Uterus (tissue), 4 donors: ENCODE measurements around the gene ARL9. TPM values are rescaled to one million over a fixed set of nuclear protein-coding genes. Genes with fewer than 3 reads are reported as not detected.

Source experiments
- DNase-seq, 2 donors: peaks; one replicate each; pipeline ENCODE4 v3.0.0-alpha.2; 2019 to 2020
- H3K27ac ChIP-seq, 2 donors: fragments of 200-600 bp; sonication (generic); 1 replicate in 1 of 2; 2 replicates in 1 of 2; pipeline ENCODE4 v1.5.1; 2016 to 2018
- H3K27me3 ChIP-seq, 2 donors: fragments of 200-600 bp; sonication (generic); one replicate each; pipeline ENCODE4 v1.5.1; 2018 to 2019; ENCODE audit warnings: control low read depth in 1 of 2
- H3K36me3 ChIP-seq, 2 donors: fragments of 200-600 bp; sonication (generic); one replicate each; pipeline ENCODE4 v1.5.1; 2019; ENCODE audit warnings: control low read depth in 1 of 2
- H3K4me1 ChIP-seq, 2 donors: fragments of 200-600 bp; sonication (generic); one replicate each; pipeline ENCODE4 v1.5.1; 2018 to 2019; ENCODE audit warnings: control low read depth in 1 of 2
- H3K4me3 ChIP-seq, 2 donors: fragments of 200-600 bp; sonication (generic); 1 replicate in 1 of 2; 2 replicates in 1 of 2; pipeline ENCODE4 v1.5.1; 2018 to 2019; ENCODE audit warnings: mild to moderate bottlenecking in 1 of 2
- H3K9me3 ChIP-seq, 2 donors: fragments of 200-600 bp; sonication (generic); one replicate each; pipeline ENCODE4 v1.5.1; 2019; ENCODE audit warnings: control low read depth in 1 of 2
- POLR2A ChIP-seq, 2 donors: fragments of 450-650 bp; IDR thresholded peaks; one replicate each; pipeline ENCODE4 v1.6.1; 2016; ENCODE audit warnings: antibody characterized with exemption in 2 of 2, mild to moderate bottlenecking in 1 of 2, moderate library complexity in 1 of 2
- intact Hi-C: fragments of 100-400 bp; cut with DNase I; formaldehyde crosslinking; loops from one replicate; pipeline ENCODE4 v1.15.1; 2023; ENCODE audit warnings: low total_unique reads
- total RNA-seq, 4 donors: library from RNA; depleted of rRNA in 3 of 4; stranded (reverse); fragments of >200 nt in 3 of 4; gene quantifications; one replicate each; pipeline versions ENCODE4 v1.1.0 to v1.2.4, GENCODE V29; 2014 to 2023
- TF ChIP-seq, protein P1 (sequence below), 4 experiments: fragments of 200-600 bp in 2 of 4; fragments of 450-650 bp in 2 of 4; sonication (generic) in 2 of 4; IDR thresholded peaks; one replicate each; pipeline ENCODE4 v1.5.1; 2016 to 2019; ENCODE audit warnings: antibody characterized with exemption in 4 of 4, mild to moderate bottlenecking in 2 of 4, moderate library complexity in 1 of 4
- donor health status: DM: yes; HTN: yes; CAD: no.

Gene ARL9
- total RNA-seq, 4 donors from 2014 or later = 0.14 to 1.7 TPM; not detected in 2

DNA sequence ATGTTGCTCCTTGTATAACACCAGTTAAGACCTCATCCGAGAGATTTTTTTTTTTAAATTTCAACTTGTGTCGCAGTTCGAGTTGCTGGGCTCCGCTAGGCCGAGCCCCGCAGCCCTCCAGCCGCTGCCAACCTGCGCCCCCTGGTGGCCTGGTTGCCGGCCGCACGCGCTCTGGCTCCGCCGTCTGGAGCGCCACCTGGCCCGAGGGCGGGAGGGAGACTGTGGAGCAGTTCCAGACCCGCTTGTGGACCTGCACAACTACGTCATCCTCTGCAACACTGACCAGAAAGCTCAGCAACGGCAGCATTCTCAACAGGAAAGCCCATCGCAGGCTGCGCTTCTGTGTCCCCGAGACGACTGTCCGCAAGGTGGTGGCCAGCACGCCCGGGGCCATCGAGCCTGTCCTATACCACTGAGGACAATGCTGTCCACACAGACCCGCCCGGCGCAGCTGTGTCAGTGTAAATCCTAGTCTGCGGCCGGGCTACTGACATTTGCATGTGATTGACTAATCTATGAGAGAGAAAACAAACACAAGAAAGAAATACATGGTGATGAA, 39.1 kb downstream of the ARL9 start:
- intact Hi-C loops = no loop called here
- H3K4me3 ChIP-seq = peak overlapping the region in 1 of 2 donors; percentile 35
- H3K9me3 ChIP-seq = no peaks in the 10 kb centered on the region
- H3K27ac ChIP-seq = peak overlapping the region in 1 of 2 donors; percentile 64
- H3K4me1 ChIP-seq = no peaks in the 10 kb centered on the region
- no peaks in the 10 kb centered on the region for H3K27me3 ChIP-seq
- H3K36me3 ChIP-seq = no peaks in the 10 kb centered on the region
- TF ChIP-seq, protein P1, sequence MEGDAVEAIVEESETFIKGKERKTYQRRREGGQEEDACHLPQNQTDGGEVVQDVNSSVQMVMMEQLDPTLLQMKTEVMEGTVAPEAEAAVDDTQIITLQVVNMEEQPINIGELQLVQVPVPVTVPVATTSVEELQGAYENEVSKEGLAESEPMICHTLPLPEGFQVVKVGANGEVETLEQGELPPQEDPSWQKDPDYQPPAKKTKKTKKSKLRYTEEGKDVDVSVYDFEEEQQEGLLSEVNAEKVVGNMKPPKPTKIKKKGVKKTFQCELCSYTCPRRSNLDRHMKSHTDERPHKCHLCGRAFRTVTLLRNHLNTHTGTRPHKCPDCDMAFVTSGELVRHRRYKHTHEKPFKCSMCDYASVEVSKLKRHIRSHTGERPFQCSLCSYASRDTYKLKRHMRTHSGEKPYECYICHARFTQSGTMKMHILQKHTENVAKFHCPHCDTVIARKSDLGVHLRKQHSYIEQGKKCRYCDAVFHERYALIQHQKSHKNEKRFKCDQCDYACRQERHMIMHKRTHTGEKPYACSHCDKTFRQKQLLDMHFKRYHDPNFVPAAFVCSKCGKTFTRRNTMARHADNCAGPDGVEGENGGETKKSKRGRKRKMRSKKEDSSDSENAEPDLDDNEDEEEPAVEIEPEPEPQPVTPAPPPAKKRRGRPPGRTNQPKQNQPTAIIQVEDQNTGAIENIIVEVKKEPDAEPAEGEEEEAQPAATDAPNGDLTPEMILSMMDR (IDR thresholded peaks at IDR 0.05) = peak; percentile 86 to 98 (median 96)
- TF ChIP-seq POLR2A (IDR thresholded peaks at IDR 0.05) = no peak
- peak; percentile 88 to 93 for DNase-seq

DNA sequence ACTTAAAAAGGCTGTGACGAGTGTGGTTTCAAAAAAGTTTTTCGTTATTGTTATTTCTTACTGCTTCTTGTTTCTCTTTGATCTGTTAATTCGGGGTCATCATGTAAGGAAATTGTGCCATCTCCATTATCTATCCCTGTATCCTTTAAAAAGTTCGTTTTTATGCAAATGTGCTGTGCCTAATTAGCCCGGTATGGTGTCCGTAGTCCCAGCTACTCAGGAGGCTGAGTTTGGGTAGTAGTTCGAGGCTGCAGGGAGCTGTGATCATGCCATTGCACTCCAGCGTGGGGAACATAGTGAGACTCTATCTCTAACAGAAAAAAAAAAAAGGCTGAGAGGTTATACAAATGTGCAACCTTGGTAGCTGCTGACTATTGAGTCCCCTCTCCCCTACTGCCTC, 45.1 kb downstream of the ARL9 start:
- Histone ChIP-seq H3K4me1 (no peaks in the 10 kb centered on the region), H3K27me3 (no peaks in the 10 kb centered on the region), H3K27ac (no peak overlapping the region), H3K9me3 (no peaks in the 10 kb centered on the region), H3K4me3 (no peak overlapping the region), H3K36me3 (no peaks in the 10 kb centered on the region)
- intact Hi-C loops = no loop called here
- TF ChIP-seq, protein P1 (IDR thresholded peaks at IDR 0.05) = no peak
- TF ChIP-seq POLR2A (IDR thresholded peaks at IDR 0.05) = no peak
- DNase-seq = no peak

DNA sequence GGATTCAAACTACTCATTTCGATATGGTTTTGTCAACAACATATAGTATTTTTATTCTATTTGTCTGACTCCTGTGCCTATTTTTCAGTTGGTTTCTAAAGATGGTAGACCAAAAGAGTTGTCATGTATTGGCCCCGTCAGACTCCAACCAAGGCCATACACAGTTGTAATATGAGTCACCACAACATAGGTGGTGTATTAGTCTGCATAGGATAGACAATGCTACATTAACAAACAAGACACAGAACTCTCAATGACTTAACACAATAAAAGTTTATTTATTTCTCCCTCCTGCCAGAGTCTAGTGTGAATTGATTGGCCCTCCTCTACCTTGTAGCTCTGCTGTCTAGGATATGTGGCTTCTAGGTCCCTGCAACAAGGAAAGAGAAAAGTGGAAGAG, 45.9 kb downstream of the ARL9 start:
- Histone ChIP-seq H3K9me3 (no peaks in the 10 kb centered on the region), H3K27ac (no peak overlapping the region), H3K27me3 (no peaks in the 10 kb centered on the region), H3K4me3 (no peak overlapping the region), H3K36me3 (no peaks in the 10 kb centered on the region), H3K4me1 (no peaks in the 10 kb centered on the region)
- no peak for TF ChIP-seq POLR2A (IDR thresholded peaks at IDR 0.05)
- TF ChIP-seq, protein P1 (IDR thresholded peaks at IDR 0.05) = no peak
- DNase-seq = no peak
- intact Hi-C loops = no loop called here

DNA sequence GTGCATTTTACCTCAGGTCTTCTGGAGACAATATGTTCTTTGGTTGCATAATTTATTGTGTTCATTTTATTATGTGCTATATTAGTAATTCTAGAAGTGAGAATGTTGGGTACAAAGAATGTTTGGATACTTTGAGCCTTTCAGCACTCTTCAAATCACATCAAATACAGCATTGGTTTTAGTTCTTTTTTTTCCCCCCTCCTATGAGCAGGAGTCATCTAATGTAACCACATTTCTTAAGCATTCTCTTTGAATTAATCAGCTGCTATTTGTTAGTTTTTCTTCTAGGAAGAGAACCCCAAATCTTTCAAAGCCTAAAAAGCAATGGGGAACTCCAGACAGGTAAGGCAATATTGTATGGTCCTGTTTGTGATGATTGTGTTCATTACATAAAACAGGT, 46.7 kb downstream of the ARL9 start:
- Histone ChIP-seq H3K4me3 (no peak overlapping the region), H3K4me1 (no peaks in the 10 kb centered on the region), H3K9me3 (no peaks in the 10 kb centered on the region), H3K36me3 (no peaks in the 10 kb centered on the region), H3K27ac (no peak overlapping the region), H3K27me3 (no peaks in the 10 kb centered on the region)
- DNase-seq = no peak
- intact Hi-C loops = no loop called here
- TF ChIP-seq, protein P1 (IDR thresholded peaks at IDR 0.05) = no peak
- no peak for TF ChIP-seq POLR2A (IDR thresholded peaks at IDR 0.05)

DNA sequence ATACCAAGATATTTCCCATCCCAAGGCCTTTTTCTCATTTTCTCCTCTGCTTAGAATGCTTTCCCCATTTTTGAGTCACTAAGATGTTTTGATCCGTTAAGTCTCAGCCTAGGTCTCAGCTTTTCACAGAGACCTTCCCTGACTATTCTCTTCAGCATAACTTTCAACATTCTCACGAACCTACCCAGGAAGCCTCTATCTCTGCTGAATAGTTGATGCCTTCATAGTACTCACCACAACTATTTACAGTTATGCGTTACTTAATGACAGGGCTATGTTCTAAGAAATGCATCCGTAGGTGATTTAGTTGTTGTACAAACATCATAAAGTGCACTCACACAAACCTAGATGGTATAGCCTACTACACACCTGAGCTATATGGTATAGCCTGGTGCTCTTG, 64.5 kb downstream of the ARL9 start:
- intact Hi-C loops = no loop called here
- no peak overlapping the region for H3K27ac ChIP-seq

More for the DNA sequence above, 64.5 kb downstream of the ARL9 start:
- Histone ChIP-seq H3K36me3 (no peaks in the 10 kb centered on the region), H3K27me3 (no peaks in the 10 kb centered on the region), H3K9me3 (no peaks in the 10 kb centered on the region), H3K4me3 (no peak overlapping the region), H3K4me1 (no peaks in the 10 kb centered on the region)
- no peak for DNase-seq
- TF ChIP-seq POLR2A (IDR thresholded peaks at IDR 0.05) = no peak
- TF ChIP-seq, protein P1 (IDR thresholded peaks at IDR 0.05) = no peak

Other genes starting within 250 kb of the ARL9 start
- 10 to 100 TPM; 12.7 to 58.8 (median 26.6) TPM for gene AASDH, start 118.3 kb upstream of the ARL9 start, total RNA-seq
- gene PPAT, start 70.2 kb upstream of the ARL9 start, total RNA-seq = 10 to 100 TPM in 1 of 4 donors, 1 to 10 TPM in 3; 1.8 to 29.0 (median 6.9) TPM
- gene PAICS, start 69.5 kb upstream of the ARL9 start, total RNA-seq = 10 to 100 TPM in 3 of 4 donors, 1 to 10 TPM in 1; 9.4 to 42.7 (median 26.4) TPM
- 100 to 1,000 TPM in 1 of 4 donors, 10 to 100 TPM in 3; 52.1 to 121 (median 68.2) TPM for gene SRP72, start 38.2 kb upstream of the ARL9 start, total RNA-seq
- gene HOPX, start 175.5 kb downstream of the ARL9 start, total RNA-seq = 10 to 100 TPM in 2 of 4 donors, 1 to 10 TPM in 2; 6.0 to 37.4 (median 17.4) TPM